NCI-H82 treated with DMSO at 0.1 percent for 48 hours (cell line): ENCODE results near the gene NTMT2.
A peak's percentile ranks its signal among the peaks of the same experiment; 100 is the strongest.
"Not testable (repeated sequence)": the region's sequence is repeated elsewhere in the genome, so short reads cannot be mapped to it uniquely, and the experiment has no call there.

Experiments
- DNase-seq: peaks from one replicate; lab custom pipeline; 2025; ENCODE audit not compliant: unreplicated experiment; lab: John Stamatoyannopoulos, UW

Gene NTMT2

DNA sequence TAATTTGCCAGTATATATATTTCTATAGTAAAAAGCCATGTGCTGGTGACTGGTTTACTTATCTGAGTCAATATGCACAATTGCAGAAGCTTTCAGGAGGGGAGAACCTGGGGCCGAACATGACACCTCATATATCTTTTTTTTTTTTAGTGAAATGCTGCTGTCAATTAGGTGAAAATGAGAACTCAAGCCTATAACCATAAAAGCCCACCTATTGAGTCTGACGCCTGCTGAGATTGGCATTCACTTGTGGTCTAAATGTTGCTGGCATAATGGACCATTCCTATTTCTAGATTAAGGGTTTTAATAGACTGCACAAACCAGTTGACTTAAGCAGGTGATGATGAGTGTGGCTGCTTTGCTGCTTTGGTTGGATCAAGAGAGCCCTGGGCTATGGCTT is 10.8 kb downstream of the NTMT2 start:
- no peak for DNase-seq

DNA sequence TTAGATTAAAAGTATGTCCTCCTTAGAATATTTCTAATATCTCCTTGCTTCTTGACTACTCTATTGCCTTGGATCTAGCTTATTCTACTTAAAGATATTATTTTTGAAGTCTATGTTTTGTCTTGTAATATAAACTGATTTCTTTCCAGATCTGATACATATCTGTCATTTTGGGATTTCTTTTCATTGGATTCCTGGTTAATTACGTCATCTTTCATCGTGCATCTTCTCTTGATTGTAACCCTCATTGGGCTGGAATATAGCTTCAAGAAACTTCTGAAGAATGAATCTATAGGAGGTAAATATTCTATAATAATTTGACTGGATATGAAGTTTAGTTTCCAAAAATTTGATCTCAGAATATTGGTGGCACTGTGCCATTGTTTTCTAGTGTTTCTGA is 12.1 kb downstream of the NTMT2 start:
- no peak for DNase-seq

DNA sequence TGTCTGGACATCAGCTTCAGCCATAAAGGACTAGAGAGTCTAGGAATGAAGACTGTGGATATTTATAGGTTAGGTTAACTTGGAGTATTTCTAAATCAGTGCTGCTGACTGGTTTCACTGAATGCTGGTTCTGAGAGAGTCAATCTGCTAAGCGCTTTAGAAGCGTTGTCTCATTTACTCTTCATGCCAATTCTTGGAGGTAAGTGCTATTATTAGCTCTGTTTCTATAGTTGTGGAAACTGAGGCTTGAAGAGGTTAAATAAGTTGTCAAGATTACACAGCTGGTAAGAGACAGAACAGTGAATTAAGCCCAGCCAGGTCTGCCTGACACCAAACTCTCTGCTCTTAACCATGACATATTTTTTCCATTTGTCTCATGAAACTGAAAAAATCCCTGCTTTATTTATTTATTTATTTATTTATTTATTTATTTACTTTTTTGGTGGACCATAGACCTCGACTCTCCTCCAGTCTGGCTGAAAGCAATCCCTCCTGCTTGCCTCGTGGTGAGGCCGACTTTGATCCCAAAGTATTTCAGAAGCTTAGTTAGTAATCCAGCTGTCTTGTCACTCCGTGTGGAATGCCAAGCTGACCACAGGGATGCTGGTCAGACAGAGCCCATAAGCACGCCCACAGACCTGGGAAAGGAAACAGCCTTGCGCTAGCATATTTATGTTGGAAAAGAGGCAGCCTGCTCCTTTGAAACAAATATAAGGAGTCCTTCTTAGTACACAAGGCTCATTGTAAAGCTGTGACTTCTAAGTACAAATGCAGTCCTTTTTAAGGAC is 16.9 kb downstream of the NTMT2 start:
- peak; percentile 17 for DNase-seq

DNA sequence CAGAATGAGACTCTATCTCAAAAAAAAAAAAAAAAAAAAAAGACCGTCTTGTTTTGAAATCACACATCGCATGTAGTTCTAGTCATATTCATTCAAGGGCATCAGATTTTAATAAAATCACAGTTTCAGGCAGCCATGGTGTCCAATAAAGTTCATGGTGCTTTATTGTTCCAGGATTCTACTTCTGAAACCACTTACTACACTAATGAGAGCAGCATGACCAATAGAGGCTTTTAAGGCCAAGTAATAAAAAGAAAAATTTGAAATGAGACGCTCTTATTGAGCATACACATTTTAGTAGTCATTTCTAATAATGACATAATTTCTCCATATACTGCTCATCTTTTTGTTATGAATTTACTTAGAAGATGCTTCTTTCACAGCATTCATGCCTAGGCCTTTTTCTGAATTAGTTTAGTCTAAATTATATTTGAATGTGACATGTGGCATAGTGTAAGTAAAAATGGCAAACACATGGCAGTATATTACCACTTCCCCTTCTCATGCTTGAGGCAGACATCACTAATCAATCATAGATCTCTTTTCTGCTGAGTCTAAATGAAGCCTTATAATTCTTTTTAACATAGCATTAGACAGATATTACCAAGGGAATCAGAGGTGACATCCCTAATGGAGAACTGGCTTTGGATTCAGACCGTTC is 18.5 kb downstream of the NTMT2 start:
- no peak for DNase-seq

DNA sequence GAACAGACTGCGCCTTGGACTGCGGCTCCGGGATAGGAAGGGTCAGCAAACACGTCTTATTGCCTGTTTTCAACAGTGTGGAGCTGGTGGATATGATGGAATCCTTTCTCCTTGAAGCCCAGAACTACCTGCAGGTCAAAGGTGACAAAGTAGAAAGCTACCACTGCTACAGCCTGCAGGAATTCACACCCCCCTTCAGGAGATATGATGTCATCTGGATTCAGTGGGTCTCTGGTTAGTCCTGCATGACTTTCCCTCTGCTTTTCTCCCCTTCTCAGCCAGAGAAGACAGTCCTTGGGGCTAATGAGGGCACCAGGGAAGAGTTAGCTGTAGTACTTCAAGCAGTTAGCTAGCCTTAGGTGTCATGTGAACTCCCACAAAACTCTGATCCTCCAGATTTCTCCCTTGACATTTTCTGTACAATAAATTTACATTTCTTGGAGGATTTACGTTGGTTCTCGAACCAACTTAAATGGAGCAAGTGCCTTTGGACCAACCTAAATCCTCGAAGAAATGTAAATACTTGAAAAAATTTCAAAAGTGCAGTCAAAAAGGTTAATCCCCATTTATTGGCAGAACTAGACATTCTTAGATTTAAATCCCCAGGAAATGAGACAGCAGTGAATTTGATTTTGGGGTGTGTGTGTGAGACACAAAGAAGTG is 20.9 kb downstream of the NTMT2 start:
- DNase-seq: no peak

DNA sequence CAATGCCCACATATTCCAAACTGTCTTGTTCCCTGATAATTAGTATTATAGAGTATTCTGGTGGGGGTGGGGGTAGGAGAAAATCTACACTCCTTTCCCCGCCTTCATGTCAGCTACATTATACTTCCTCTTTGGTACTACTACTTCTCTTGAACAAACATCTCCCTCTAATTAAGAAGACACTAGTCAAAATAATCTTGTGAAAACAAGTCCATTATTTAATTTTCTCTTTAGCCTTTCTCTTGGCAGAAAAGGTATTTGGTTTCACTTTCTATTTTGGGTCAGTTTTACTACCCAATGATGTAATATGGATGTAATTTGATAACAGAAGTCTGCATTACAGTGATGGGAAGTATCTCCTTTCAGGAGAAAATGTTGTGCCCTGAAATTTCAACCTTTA is 22.5 kb downstream of the NTMT2 start:
- DNase-seq: no peak

DNA sequence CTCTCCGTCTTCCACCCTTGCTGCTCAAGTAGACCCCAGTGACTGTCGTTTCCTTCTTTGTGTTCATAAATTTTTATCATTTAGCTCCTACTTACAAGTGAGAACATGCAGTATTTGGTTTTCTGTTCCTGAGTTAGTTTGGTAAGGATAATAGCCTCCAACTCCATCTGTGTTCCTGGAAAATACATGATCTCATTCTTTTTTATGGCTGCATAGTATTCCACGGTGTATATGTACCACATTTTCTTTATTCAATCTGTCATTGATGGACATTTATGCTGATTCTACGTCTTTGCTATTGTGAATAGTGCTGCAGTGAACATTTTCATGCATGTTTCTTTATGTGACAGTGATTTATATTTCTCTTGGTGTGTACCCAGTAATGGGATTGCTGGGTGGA is 24.8 kb downstream of the NTMT2 start:
- not testable (repeated sequence) for DNase-seq

DNA sequence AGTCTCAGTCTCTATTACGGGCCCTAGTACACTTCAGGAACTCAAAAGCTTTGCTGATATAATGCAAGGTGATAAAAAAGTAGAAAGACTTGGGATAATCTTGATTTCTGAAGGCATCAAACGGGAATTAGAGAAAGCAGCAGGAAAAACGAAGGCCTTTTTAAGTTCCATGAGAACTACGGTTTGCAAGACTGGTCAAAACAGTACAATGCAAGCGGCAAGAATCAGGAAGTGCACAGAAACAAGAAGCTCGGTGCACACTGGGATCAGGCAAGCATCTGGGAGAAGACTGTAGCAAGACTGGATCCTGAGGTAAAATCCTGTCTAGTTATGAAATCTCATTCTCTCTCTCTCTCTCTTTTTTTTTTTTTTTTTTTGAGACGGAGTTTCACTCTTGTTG is 28.6 kb downstream of the NTMT2 start:
- no peak for DNase-seq

DNA sequence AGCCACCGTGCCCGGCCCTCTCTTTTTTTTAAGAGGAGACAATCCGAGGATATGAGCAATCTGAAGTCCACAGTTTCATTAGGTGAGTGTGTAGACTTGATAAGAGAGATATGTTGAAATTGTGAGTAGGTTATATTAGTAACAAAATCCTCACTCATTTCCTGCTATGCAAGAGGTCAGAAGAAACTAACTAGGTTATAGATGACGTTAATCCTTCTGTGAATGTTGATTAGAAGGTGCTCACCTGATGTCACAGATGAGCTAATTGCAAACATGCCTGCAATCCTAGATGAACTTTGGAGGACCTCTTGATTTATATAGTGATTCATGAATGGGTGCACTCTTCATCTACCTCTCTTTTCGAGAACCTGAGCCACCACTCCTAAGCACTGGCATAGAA is 29.3 kb downstream of the NTMT2 start:
- DNase-seq: no peak

DNA sequence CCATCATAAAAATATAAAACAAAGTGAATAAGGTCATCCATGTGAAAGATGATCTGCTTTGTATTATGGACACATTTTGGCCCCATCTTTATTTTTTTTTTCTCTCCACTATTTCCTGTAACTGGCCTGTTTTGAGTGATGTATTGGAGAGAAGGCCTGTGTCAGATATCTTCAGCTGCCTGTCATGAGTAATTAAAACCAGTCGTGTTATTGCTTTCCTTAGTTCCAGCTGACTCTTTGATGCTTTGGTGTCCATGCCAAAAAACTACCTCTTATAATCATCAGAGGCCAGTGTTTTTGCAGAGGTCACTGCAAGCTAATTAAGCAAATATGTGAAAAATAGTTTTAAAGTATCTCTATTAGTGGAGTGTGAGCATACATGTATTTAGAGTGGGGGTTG is 29.7 kb downstream of the NTMT2 start:
- no peak for DNase-seq

DNA sequence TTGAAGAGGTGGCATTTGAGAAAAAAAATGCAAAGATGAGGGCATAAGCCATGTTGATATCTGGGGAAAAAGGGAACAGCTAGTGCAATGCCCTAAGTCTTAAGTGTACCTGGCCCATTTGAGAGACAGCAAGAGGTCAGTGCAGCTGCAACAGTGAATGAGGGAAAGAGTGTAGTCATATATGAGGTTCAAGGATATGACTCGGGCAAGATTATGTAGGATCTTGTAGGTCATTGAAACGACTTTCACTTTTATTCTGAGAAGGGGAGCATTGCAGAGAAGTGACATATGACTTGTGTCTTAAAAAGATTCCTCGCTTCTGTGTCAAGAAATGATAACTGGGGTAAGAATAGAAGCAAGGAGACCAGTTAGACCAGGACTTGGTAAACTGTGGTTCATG is 31.0 kb downstream of the NTMT2 start:
- no peak for DNase-seq

DNA sequence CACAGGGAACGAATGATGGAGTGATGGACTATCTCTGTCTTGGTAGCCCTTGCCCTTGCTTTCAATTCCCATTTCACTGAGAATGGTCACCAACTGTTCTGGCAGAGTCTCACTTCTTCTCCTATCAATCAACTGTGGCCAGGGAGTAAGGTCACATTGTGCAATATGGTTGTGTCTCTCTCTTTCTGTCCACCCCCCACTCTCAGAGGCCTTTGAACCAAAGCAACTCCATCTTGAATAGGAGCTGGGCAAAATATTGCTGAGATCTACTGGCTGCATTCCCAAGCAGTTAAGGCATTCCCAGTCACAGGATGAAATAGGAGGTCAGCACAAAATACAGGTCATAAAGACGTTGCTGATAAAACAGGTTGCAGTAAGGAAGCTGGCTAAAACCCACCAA is 36.7 kb downstream of the NTMT2 start:
- no peak for DNase-seq

DNA sequence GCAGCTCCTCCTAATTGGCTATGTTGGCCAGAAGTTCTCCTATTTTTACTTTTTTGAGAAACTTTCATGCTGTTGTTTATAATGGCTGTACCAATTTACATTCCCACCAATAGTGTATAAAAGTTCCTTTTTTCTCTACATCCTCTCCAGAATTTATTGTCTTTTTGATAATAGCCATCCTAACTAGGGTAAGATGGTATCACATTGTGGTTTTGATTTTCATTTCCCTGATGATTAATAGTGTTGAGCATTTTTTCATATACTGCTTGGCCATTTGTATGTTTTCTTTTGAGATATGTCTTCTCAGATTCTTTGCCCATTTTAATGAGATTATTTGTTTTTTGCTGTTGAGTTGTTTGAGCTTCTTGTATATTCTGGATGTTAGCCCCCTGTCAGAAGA is 46.8 kb downstream of the NTMT2 start:
- no peak for DNase-seq

DNA sequence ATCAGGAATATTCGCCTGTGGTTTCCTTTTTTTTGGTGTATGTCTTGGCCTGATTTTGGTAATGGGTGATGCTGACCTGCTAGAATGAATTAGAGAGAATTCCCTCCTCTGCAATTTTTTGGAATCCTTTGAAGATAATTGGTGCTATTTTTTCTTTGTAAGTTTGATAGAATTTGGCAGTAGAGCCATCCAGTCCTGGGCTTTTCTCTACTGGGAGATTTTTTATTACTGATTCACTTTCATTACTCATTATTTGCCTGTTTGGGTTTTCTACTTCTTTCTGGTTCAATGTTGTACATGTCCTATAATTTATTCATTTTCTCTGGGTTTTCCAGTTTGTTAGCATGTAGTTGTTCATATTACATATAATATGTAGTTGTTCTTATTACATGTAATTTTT is 48.7 kb downstream of the NTMT2 start:
- DNase-seq: no peak

DNA sequence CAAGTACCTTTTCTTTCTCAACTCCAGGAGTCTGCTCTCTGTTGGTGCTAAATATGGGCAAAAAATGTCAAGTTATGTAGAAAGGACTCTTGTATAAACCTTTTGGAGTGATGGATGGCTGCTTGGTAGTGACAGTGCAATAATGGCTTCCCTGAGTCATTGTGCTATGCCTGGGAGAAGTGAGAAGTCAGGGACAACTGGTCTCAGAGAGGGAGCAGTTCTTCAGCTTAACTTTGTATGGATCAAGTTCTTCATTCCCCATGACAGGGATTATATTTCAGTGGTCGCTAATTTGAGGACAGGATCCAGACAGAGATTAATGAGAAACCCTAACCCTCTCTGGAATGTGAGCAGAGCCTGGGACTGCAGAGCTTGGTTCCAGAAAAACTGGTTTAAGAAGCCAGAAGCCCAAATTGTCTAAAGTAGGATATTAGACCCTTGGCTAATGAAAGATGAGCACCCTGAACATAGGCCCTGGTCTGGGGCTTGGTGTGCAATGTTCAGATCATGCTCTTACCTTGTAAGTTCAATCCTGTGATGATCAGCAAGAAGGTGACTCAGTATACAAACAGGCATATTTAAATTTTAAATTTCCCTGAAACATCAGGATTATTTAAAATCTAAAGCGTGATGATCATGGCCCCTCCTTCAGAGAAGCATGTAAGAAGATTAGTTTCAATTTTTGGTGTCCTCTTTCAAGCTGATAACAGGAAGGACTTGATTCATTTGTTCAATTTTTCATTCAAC is 50.9 kb downstream of the NTMT2 start:
- DNase-seq: no peak

DNA sequence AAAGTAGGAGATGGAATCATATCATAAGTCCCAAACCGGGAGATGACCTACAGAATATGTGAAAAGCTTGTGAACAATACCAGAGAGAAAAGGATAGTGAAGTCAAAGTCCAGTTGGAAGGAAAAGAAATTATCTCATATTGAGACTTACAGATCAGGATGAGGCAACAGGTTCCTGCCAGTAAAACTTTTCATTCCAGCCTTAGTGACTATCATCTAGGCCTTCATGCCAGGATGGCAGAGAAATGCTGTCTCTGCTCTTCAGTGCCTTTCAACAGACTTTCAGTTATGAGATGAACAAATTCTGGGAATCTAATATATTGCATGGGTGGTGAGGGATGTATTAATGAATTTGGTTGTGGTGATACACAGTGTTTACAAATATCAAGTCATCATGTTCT is 52.3 kb downstream of the NTMT2 start:
- DNase-seq: no peak

DNA sequence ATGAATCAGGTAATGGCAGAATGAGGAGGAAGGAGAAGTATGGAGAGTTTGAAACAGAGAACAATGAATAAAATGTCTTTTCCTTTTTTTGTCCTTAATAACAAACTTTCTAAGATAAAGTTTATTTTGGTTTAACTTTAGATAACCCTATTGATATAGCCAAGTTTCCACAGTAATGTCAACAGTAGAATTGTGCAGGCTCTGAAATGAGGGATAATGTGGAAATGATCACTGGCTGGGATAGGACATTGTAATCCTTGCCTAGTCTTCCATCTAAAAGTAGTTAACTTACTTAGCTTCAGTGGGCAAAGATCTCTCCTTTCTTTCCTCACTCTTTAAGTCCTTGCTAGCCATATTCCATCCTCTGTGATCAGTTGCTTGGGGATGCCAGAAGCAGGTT is 52.8 kb downstream of the NTMT2 start:
- DNase-seq: no peak

DNA sequence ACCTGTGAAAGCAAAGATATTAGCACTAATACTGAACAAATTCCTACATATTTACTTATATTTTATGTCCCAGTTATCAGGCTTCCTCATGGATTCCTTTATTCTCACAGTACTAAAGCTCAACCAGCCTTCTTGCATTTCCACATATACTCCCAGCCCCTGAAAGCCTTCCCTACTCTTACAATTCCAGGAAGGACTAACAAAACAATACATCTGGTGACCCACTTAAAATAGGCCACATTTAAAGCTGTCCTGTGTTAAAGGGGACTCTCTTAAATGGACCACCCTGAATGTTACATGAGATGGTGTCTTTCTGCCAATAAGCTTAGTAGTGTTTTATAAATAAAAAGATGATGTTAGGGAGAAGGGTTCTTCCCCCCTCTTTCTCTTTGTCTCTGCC is 54.4 kb downstream of the NTMT2 start:
- no peak for DNase-seq

DNA sequence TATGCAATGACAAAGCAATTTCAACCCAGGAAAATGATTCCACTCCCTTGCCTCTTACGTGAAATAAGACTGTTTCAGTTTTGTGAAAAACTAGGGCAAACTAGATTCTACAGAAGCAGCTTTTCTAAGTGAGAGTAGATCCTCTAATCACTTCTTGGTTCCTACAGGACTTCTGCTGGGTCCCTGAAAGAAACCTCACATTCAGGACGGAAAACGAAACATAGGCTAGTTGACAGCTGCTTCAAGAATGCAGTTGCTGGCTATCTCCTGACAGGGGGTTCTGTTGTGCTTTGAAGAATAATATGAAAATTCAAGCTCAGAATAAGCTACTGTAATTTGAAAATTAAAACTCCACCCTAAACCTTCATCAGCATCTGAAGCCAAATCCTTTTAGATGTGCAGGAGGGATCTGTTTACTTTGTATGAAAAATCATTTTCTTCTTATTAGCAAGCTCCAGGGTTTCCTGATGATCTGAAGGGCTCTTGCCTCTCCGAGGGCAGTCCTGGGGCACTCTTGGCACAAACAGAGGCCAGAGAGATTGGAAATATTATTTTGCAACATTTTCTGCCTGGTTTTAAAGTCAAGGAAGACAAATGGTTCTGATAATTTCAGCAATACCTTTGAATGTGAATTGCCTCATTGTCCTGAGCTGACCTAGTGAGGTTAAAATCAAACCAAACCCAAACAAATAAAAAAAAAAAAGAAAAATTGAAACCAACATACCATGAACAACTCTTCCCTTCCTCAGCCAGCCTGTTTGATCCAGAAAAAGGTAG is 55.0 kb downstream of the NTMT2 start:
- no peak for DNase-seq

DNA sequence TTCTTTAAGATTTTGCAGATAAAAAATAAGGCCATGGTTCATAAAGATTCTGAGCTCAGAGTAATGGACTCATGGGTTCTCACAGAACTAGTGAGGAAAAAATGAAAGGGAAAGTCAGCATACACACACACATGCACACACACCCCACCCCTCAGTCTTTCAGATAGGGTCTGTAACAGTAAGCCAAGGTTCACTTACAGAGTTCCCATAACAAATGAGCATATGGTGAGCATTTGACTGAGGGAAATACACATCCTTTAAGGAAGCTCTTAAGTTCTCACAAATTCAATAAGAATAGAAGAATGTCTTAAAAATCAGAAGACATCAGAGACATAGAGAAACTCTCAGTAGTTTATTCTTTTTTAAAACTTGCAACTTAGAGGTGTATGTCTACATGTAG is 57.9 kb downstream of the NTMT2 start:
- DNase-seq: no peak

DNA sequence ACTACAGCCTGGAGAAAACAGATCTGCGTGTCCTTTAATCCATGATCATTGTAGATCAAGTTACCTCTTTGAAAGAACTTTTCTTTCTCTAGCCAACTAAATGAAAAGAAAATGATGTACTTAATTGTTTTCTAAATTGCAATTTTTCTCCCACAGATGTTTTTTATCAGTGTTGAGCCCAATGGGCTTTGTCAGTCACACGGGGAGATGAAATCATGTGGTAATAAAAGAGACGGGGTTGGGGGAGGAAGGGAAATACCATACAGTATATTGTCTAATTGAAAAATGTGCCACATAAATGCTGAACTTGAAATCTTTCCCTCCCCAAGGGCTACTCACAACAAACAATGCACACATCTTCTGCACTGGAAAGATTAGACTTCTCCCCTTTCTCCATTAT is 58.4 kb downstream of the NTMT2 start:
- no peak for DNase-seq
